D721Med (cell line): ENCODE data around the gene CRIP2.

Source experiments
- DNase-seq: peaks from one replicate; pipeline ENCODE4 v3.0.0; 2011; ENCODE audit warnings: low spot score; ENCODE audit not compliant: insufficient read length
- FAIRE-seq: peaks from 2 replicates; lab custom pipeline; 2011; peaks lifted over from hg19 to GRCh38; lab: Jason Lieb, UNC
- TF ChIP-seq, protein P1 (sequence below): IDR thresholded peaks from 2 replicates; pipeline ENCODE4 v1.5.1; 2012; ENCODE audit warnings: mild to moderate bottlenecking, control low read depth; ENCODE audit not compliant: insufficient read depth; ENCODE audit errors: missing control alignments

CRIP2 gene, protein sequence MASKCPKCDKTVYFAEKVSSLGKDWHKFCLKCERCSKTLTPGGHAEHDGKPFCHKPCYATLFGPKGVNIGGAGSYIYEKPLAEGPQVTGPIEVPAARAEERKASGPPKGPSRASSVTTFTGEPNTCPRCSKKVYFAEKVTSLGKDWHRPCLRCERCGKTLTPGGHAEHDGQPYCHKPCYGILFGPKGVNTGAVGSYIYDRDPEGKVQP

DNA sequence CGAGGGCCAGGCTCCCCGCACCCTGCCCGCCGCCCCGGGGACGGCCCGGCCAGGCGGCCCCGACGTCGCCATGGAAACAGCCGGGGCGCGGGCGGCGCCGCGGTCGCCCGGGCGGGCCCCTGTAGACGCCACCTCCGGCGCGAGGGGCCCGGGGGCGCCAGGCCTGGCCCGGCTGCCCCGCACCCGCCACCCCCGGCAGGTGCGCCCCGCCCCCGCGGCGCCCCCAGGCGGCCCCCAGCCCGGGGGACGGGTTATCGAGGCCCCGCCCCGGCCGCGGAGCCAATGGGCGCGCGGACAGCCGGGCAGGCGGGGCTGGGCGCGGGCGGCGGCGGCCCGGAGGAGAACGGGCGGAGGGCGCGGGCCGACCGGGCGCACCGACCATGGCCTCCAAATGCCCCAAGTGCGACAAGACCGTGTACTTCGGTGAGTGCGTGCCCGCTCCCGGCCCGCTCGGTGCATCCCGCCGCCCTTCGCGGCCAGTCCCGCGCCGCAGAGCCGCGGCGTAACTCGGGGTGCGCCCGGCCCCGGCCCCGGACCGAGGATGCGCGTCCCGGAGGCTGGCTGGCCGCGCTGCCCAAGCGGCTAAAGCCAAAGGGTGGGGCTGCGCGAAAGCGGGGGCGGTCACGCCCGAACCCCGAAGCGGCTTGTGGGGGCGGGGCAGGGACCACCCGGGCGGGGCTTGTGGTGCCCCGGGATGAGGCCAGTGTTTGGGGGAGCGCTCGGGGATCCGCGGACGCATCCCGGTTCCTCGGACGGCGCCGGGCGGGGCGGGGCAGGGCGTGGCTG, at the start of gene CRIP2:
Gene CRIP2 (plus strand): TSS at position 339 of the 786 bp plus-strand sequence. CDS start 42 bp downstream, at position 381.
- peak; percentile 95 for DNase-seq
- no peak for FAIRE-seq

DNA sequence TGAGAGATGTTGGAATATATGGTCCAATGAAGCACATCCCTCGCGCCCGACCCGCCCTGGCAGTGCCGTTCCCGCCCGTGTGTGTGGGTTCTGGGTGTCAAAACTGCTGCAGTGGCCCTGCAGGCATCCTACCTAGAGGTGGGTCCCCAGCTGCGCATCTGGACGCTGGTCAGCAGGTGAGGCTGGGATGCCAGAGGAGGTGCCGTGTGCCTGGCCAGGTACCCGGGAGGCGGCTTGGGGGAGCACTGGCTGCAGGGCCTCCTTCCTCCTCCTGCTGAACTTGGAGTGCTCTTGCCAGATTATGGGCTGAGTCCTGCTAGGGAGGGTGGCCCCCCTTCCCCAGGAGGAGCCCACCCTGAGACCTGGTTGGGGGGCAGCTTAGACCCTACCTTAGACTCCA, 49.8 kb upstream of the CRIP2 start:
- TF ChIP-seq, protein P1, sequence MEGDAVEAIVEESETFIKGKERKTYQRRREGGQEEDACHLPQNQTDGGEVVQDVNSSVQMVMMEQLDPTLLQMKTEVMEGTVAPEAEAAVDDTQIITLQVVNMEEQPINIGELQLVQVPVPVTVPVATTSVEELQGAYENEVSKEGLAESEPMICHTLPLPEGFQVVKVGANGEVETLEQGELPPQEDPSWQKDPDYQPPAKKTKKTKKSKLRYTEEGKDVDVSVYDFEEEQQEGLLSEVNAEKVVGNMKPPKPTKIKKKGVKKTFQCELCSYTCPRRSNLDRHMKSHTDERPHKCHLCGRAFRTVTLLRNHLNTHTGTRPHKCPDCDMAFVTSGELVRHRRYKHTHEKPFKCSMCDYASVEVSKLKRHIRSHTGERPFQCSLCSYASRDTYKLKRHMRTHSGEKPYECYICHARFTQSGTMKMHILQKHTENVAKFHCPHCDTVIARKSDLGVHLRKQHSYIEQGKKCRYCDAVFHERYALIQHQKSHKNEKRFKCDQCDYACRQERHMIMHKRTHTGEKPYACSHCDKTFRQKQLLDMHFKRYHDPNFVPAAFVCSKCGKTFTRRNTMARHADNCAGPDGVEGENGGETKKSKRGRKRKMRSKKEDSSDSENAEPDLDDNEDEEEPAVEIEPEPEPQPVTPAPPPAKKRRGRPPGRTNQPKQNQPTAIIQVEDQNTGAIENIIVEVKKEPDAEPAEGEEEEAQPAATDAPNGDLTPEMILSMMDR, result no peak
- DNase-seq (no peak), FAIRE-seq (no peak)

More for the DNA sequence above, at the start of gene CRIP2:
- TF ChIP-seq, protein P1, result no peak

DNA sequence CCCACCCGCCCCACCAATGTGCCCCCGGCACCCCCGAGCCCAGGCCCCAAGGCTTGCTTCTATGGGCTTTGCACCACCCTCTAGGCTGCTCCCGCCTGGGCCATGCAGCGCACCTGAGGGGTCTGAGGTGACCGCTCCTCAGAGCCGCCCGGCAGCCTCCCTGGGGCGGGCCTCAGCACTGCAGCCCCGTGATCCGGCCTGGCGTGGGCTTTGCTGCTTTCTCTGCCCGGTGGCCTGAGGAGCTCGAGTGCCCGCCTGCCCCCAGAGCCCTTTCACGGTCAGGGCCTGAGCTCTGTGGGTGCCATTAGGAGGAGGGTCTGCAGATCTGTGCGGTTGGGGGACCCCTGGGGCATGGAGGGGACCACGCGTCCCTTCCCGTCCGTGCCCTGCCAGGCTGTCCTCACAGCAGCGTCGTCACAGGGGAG, 48.8 kb upstream of the CRIP2 start:
- TF ChIP-seq, protein P1, result no peak
- FAIRE-seq, result no peak
- no peak for DNase-seq

DNA sequence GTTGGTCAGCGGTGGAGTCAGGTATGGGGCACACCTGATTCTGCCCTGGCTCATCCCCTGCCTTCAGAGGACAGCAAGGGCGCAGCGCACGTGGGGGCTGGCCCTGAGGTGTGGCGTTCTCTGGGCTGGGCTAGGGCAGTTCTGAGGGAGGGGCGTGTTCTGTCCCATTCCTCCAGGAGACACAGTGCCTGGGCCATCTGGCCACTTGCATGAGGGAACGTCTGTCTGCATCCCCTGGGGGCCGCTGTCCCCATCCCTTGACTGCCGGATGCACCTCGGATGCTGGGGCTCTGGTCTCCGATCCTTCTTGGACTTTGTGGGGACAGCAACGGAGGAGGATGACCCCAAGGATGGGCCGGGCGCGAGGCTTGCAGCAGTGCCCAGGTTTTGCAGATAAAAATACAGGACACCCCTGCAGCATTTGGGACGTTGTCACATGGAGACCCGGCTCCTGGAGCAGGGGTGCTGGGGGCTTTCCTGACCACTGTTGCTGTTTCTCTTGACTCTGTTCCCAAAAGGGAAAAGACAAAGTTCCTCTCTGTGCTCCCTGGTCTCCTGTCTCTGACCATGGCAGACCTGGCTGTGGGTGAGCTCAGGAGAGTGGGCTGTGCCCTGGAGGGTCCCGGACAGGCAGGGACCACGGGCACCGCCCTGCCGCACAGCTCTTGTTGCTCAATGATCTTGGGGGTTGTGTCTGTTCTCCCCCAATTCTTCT, 48.0 kb upstream of the CRIP2 start:
- TF ChIP-seq, protein P1, result no peak
- FAIRE-seq (no peak), DNase-seq (no peak)

DNA sequence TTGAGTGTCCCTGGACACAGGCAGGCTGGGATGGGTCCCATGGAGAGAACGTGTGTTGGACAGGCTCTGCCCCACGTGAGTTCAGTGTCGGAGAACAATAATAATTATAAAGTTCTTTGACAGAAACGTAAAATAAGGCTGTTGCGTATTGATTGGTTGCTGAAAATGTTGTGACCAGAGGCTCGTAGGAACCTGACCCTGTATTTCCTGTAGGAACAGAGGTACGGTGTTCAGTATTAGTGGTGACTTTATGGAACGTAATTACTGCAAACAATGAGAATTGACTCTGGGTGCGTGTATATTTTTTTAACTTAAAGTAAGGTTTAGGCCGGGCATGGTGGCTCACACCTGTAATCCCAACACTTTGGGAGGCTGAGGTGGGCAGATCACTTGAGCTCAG, 47.2 kb upstream of the CRIP2 start:
- TF ChIP-seq, protein P1, result no peak
- FAIRE-seq, result no peak
- DNase-seq, result no peak

DNA sequence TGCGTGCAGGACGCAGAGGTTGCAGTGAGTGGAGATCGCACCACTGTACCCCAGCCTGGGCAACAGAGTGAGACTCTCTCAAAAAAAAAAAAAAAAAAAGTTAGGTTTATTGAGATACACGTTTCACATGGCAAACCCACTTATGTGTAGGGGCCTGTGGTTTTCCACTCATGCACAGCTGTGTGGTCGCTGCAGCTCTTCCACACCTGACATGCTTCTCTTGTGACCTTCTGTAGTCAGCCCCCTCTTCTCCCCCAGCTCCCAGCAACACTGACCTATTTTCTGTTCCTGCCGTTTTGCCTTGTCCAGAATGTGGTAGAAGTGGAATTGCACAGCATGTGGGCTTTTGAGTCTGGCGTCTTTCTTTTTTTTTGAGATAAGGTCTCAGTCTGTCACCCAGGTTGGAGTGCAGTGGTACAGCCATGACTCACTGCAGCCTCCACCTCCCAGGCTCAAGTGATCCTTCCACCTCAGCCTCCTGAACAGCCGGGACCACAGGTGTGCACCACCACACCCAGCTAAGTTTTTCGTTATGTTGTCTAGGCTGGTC, 46.6 kb upstream of the CRIP2 start:
- DNase-seq, result no peak
- TF ChIP-seq, protein P1, result no peak
- FAIRE-seq, result no peak
